ENCODE results near the gene PRIMA1. TPM values are rescaled to one million over a fixed set of nuclear protein-coding genes. Genes with fewer than 3 reads are reported as not detected.

Gene PRIMA1
- total RNA-seq, 1 donor from 2014 or later: not detected

DNA sequence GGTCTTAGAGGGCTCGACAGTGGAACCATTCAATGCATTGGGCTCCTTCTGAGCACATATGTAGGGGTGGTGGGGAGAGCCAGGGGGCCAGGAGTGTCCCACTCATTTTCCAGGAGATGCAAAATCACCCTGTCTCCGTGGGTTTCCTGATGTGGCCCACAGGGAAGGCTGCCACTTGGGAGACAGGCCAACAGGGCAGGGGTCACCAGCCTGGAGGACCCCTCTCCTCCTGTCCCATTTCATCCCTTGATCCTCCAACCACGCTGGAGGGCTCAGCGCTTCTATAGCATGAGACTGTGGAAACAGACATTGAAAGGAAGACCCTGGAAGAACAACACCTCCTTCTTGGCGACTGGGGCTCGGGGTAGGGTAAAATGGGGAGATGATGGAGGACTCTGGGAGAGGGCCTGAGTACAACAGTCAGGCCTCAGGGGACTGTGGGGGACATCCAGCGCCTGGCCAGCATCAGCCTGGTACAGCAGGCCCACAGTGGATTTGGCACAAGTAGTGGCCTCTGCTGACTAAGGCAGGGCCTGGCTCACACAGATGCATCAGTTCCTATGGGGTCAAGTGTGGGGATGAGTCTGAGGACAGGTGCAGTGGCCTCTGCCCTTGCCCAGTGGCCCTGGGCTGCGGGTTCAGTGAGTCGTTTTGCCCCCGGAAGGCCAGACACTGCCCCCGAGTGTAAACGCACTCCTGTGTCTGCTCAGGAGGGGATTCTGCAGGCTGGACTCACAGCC is 68.0 kb downstream of the PRIMA1 start:
- intact Hi-C loops (cut with micrococcal nuclease): no loop called here
- H3K36me3 Mint-ChIP-seq (ENCODE audit: low read depth): no peaks in the 10 kb centered on the region
- no peak overlapping the region for H3K27ac Mint-ChIP-seq
- ATAC-seq (ENCODE audit: low read depth) (no peak), DNase-seq (no peak)
- no peaks in the 10 kb centered on the region for H3K4me1 Mint-ChIP-seq
- no peak overlapping the region for H3K4me3 Mint-ChIP-seq
- ChIA-PET POLR2A (no interaction called here), CTCF (no interaction called here)
- TF ChIP-seq, protein P1, sequence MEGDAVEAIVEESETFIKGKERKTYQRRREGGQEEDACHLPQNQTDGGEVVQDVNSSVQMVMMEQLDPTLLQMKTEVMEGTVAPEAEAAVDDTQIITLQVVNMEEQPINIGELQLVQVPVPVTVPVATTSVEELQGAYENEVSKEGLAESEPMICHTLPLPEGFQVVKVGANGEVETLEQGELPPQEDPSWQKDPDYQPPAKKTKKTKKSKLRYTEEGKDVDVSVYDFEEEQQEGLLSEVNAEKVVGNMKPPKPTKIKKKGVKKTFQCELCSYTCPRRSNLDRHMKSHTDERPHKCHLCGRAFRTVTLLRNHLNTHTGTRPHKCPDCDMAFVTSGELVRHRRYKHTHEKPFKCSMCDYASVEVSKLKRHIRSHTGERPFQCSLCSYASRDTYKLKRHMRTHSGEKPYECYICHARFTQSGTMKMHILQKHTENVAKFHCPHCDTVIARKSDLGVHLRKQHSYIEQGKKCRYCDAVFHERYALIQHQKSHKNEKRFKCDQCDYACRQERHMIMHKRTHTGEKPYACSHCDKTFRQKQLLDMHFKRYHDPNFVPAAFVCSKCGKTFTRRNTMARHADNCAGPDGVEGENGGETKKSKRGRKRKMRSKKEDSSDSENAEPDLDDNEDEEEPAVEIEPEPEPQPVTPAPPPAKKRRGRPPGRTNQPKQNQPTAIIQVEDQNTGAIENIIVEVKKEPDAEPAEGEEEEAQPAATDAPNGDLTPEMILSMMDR (IDR thresholded peaks at IDR 0.05): no peak
- H3K27me3 Mint-ChIP-seq: no peaks in the 10 kb centered on the region
- peaks cover 3% of the 10 kb centered on the region for H3K9me3 Mint-ChIP-seq

DNA sequence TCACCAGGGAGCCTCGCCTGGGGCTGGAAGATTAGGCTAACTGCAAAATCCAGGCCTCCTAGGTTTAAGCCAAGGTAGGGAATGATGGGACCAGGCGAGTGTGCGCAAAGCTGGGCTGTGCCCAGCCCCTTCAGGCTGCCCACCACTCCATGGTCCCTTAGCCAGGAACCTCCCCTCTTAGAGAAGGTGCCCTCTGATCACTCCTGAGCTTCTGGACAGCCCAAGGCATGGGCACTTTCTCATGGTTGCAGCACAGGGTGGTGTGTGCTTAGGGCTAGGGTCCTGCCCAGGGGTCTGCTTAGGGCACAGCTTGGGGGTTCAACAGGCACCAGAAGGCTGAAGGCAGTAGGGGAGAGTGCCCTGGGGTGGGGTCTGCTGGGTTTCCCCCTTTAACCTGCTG is 69.0 kb downstream of the PRIMA1 start:
- Mint-ChIP-seq H3K27ac (no peak overlapping the region), H3K4me1 (no peaks in the 10 kb centered on the region), H3K4me3 (no peak overlapping the region), H3K36me3 (ENCODE audit: low read depth) (no peaks in the 10 kb centered on the region), H3K9me3 (peaks cover 3% of the 10 kb centered on the region), H3K27me3 (no peaks in the 10 kb centered on the region)
- CTCF ChIA-PET: no interaction called here
- TF ChIP-seq, protein P1 (IDR thresholded peaks at IDR 0.05): no peak
- no peak for ATAC-seq (ENCODE audit: low read depth)
- DNase-seq: no peak
- POLR2A ChIA-PET: no interaction called here
- intact Hi-C loops (cut with micrococcal nuclease): no loop called here

DNA sequence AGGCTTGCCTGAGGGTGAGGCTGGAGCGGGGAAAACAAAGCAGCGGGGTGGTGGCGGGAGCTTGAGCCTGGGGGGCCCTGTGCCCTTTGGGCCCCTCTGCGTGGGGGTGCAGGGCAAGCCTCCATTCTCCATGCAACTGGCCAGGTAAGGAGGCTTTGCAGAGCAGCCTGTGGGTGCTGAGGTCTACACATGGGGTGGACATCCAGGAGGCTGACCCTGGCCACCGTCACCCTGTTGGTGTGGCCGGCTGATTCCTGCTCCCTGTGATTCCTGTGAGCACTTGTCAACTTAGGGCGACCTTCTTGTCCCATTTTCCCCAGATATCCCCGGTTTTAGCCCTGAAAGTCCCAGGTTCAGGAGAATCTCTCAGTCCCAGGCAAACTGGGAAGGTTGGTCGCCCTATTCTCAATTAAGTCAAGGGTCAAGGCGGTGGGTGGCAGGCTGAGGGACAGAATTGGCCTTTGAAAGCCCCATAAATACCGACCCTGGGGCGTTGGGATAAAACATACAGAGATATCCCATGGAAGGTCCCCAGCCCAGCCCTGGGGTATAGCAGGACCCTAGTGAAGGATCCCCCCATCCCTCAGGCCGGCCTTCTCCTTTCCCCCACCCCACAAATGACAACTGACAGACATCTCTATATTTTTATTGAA is 70.5 kb downstream of the PRIMA1 start:
- H3K27ac Mint-ChIP-seq: no peak overlapping the region
- H3K27me3 Mint-ChIP-seq: no peaks in the 10 kb centered on the region
- H3K4me1 Mint-ChIP-seq: no peaks in the 10 kb centered on the region
- ChIA-PET CTCF (no interaction called here), POLR2A (no interaction called here)
- TF ChIP-seq, protein P1 (IDR thresholded peaks at IDR 0.05): no peak
- H3K36me3 Mint-ChIP-seq (ENCODE audit: low read depth): no peaks in the 10 kb centered on the region
- no peak overlapping the region for H3K4me3 Mint-ChIP-seq
- ATAC-seq (ENCODE audit: low read depth): no peak
- intact Hi-C loops (cut with micrococcal nuclease): no loop called here
- no peak for DNase-seq
- peaks cover 3% of the 10 kb centered on the region for H3K9me3 Mint-ChIP-seq

DNA sequence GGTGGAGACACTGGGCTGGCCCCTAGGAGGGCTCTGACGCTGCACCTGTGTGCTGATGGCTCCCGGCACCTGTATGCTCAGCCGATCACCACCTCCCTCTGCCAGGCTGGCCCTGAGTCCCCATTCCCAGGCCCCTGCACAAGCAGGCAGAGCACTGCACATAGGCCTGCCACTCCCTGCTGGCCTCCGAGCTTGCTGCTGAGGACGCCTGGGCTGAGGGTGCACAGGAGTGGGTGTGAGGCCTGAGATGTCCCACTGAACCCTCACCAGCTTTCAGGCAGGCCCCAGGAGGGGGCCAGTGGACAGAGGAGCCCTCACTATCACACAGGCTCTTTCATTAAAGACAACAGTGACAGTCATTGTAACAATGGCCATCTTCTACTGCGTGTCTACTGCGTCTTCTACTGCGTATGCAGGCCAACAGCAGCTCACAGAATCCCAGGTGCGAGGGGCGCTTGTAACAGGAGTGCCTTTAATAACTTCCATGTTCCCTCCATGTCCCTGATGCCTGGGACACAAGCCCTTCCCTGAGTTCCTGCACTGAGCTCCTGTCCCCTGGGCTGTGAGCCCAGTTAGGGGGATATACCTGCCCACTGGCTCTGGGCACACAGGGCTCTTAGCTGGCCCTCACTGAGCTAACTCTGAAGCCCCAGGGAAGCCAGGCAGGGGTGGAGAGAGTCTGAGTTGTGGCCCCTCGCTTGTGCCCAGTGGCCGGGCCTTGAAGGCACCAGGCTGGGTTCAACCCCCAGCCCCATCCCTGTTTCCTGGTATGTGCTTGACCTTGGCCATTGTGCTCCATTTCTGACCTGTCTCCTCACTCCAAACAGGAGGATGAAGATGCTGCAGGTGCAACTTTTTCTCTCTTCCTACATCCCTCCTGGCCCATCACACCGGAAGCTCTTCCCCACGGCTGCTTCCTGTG is 71.3 kb downstream of the PRIMA1 start:
- ChIA-PET POLR2A (no interaction called here), CTCF (no interaction called here)
- ATAC-seq (ENCODE audit: low read depth) (no peak), DNase-seq (no peak)
- intact Hi-C loops (cut with micrococcal nuclease): no loop called here
- no peak overlapping the region for H3K4me3 Mint-ChIP-seq
- H3K4me1 Mint-ChIP-seq: no peaks in the 10 kb centered on the region
- H3K36me3 Mint-ChIP-seq (ENCODE audit: low read depth): no peaks in the 10 kb centered on the region
- TF ChIP-seq, protein P1 (IDR thresholded peaks at IDR 0.05): no peak
- no peaks in the 10 kb centered on the region for H3K27me3 Mint-ChIP-seq
- no peak overlapping the region for H3K27ac Mint-ChIP-seq
- H3K9me3 Mint-ChIP-seq: no peaks in the 10 kb centered on the region
